H9 (cell line): ENCODE measurements around the gene METTL26. TPM values are rescaled to one million over a fixed set of nuclear protein-coding genes. Genes with fewer than 3 reads are reported as not detected.

Source experiments
- DNase-seq: peaks from one replicate; pipeline ENCODE4 v3.0.0-alpha.2; 2017
- H2AFZ ChIP-seq: one replicate; pipeline ENCODE4 v1.6.1; 2013; ENCODE audit warnings: mild to moderate bottlenecking, low read length, control low read depth, moderate library complexity
- H2AK5ac ChIP-seq: 2 replicates; pipeline ENCODE4 v1.6.1; 2013; ENCODE audit warnings: low read length, control low read depth, mixed read lengths; ENCODE audit not compliant: insufficient read length
- H2BK120ac ChIP-seq: one replicate; pipeline ENCODE4 v1.6.1; 2013; ENCODE audit warnings: low read depth, mild to moderate bottlenecking, low read length, control low read depth, inconsistent platforms; ENCODE audit not compliant: poor library complexity, severe bottlenecking
- H2BK12ac ChIP-seq: 2 replicates; pipeline ENCODE4 v1.6.1; 2013; ENCODE audit warnings: low read length, control low read depth, mixed read lengths, low read depth; ENCODE audit not compliant: insufficient read length
- H2BK15ac ChIP-seq: 2 replicates; pipeline ENCODE4 v1.6.1; 2013; ENCODE audit warnings: low read depth, low read length, control low read depth
- H2BK20ac ChIP-seq: one replicate; pipeline ENCODE4 v1.6.1; 2013; ENCODE audit warnings: low read depth, mild to moderate bottlenecking, low read length, control low read depth, inconsistent platforms; ENCODE audit not compliant: poor library complexity, severe bottlenecking
- H2BK5ac ChIP-seq: 2 replicates; pipeline ENCODE4 v1.6.1; 2013; ENCODE audit warnings: low read length, control low read depth, mixed read lengths; ENCODE audit not compliant: insufficient read length
- H3K14ac ChIP-seq: 2 replicates; pipeline ENCODE4 v1.6.1; 2013; ENCODE audit warnings: low read length, control low read depth; ENCODE audit not compliant: insufficient read depth
- H3K18ac ChIP-seq: 2 replicates; pipeline ENCODE4 v1.6.1; 2013; ENCODE audit warnings: low read depth, mild to moderate bottlenecking, mixed read lengths, low read length, control low read depth; ENCODE audit not compliant: insufficient read length
- H3K23ac ChIP-seq: 2 replicates; pipeline ENCODE4 v1.6.1; 2013; ENCODE audit warnings: low read length, control low read depth, mixed read lengths, low read depth; ENCODE audit not compliant: insufficient read length
- H3K23me2 ChIP-seq: 2 replicates; pipeline ENCODE4 v1.6.1; 2013; ENCODE audit warnings: low read depth, mild to moderate bottlenecking, mixed read lengths, low read length, control low read depth; ENCODE audit not compliant: insufficient read length, poor library complexity, severe bottlenecking
- H3K27ac ChIP-seq: 2 replicates; pipeline ENCODE4 v1.5.1; 2013; ENCODE audit warnings: low read length, control low read depth, mixed read lengths, low read depth; ENCODE audit not compliant: insufficient read length
- H3K27me3 ChIP-seq: 2 replicates; pipeline ENCODE4 v1.6.1; 2013; ENCODE audit warnings: low read length, control low read depth, inconsistent platforms; ENCODE audit not compliant: insufficient read depth
- H3K4ac ChIP-seq: 2 replicates; pipeline ENCODE4 v1.6.1; 2013; ENCODE audit warnings: low read depth, mild to moderate bottlenecking, control low read depth, inconsistent platforms, low read length, moderate library complexity
- H3K4me1 ChIP-seq: 2 replicates; pipeline ENCODE4 v1.6.1; 2013; ENCODE audit warnings: low read length, control low read depth, inconsistent platforms; ENCODE audit not compliant: insufficient read depth
- H3K4me2 ChIP-seq: 2 replicates; pipeline ENCODE4 v1.6.1; 2013; ENCODE audit warnings: low read length, control low read depth, mixed read lengths; ENCODE audit not compliant: insufficient read length, insufficient read depth
- H3K56ac ChIP-seq: 2 replicates; pipeline ENCODE4 v1.6.1; 2013; ENCODE audit warnings: low read depth, mild to moderate bottlenecking, mixed read lengths, low read length, control low read depth; ENCODE audit not compliant: insufficient read length
- H3K79me1 ChIP-seq: 2 replicates; pipeline ENCODE4 v1.6.1; 2013; ENCODE audit warnings: low read depth, mild to moderate bottlenecking, moderate library complexity, low read length, control low read depth, inconsistent platforms; ENCODE audit not compliant: insufficient read depth, poor library complexity, severe bottlenecking
- H3K79me2 ChIP-seq: 2 replicates; pipeline ENCODE4 v1.6.1; 2013; ENCODE audit warnings: low read length, control low read depth, inconsistent platforms; ENCODE audit not compliant: insufficient read depth
- H3K9ac ChIP-seq: 2 replicates; pipeline ENCODE4 v1.6.1; 2013; ENCODE audit warnings: low read length, control low read depth, mixed read lengths; ENCODE audit not compliant: insufficient read length; ENCODE audit errors: extremely low read depth
- H3K9me3 ChIP-seq: one replicate; pipeline ENCODE4 v1.6.1; 2013; ENCODE audit warnings: low read depth, low read length, inconsistent platforms; ENCODE audit not compliant: control insufficient read depth
- H3T11ph ChIP-seq: one replicate; pipeline ENCODE4 v1.6.1; 2013; ENCODE audit warnings: mild to moderate bottlenecking, low read length, control low read depth, inconsistent platforms
- H4K20me1 ChIP-seq: one replicate; pipeline ENCODE4 v1.6.1; 2013; ENCODE audit not compliant: control insufficient read depth, insufficient read length, insufficient read depth
- H4K5ac ChIP-seq: 2 replicates; pipeline ENCODE4 v1.6.1; 2013; ENCODE audit warnings: low read depth, mild to moderate bottlenecking, mixed read lengths, low read length, control low read depth; ENCODE audit not compliant: insufficient read length
- H4K8ac ChIP-seq: replicated peaks from 2 replicates; pipeline ENCODE4 v1.6.1; 2013; ENCODE audit warnings: low read length, control low read depth, mixed read lengths, low read depth; ENCODE audit not compliant: insufficient read length
- H4K91ac ChIP-seq: 2 replicates; pipeline ENCODE4 v1.6.1; 2013; ENCODE audit warnings: low read depth, mild to moderate bottlenecking, moderate library complexity, mixed read lengths, low read length, control low read depth; ENCODE audit not compliant: insufficient read length
- H3K27ac Mint-ChIP-seq, 3 experiments: 2 replicates in 2 of 3; 3 replicates in 1 of 3; pipeline ENCODE4 v1.8.0; 2020 to 2021; ENCODE audit warnings: mixed read lengths in 3 of 3, mild to moderate bottlenecking in 1 of 3, moderate library complexity in 1 of 3
- H3K27me3 Mint-ChIP-seq: 2 replicates; pipeline ENCODE4 v1.8.0; 2021; ENCODE audit warnings: low read depth, mild to moderate bottlenecking, moderate library complexity, mixed read lengths
- H3K36me3 Mint-ChIP-seq, 3 experiments: 2 replicates in 2 of 3; 3 replicates in 1 of 3; pipeline ENCODE4 v1.8.0; 2020 to 2021; ENCODE audit warnings: low read depth in 3 of 3, mixed read lengths in 3 of 3; ENCODE audit not compliant: insufficient read depth in 1 of 3
- H3K4me1 Mint-ChIP-seq, 2 experiments: 2 replicates each; pipeline ENCODE4 v1.8.0; 2020; ENCODE audit warnings: mixed read lengths in 2 of 2
- H3K4me3 Mint-ChIP-seq, 2 experiments: 2 replicates in 1 of 2; 3 replicates in 1 of 2; pipeline ENCODE4 v1.8.0; 2020 to 2021; ENCODE audit warnings: mild to moderate bottlenecking in 2 of 2, mixed read lengths in 2 of 2, moderate library complexity in 1 of 2
- H3K9me3 Mint-ChIP-seq, 2 experiments: 2 replicates in 1 of 2; 3 replicates in 1 of 2; pipeline ENCODE4 v1.8.0; 2020; ENCODE audit warnings: mild to moderate bottlenecking in 2 of 2, mixed read lengths in 2 of 2, moderate library complexity in 1 of 2
- CTCF ChIP-seq: fragments of 200-600 bp; sonication (generic); conservative IDR thresholded peaks from 3 replicates; pipeline ENCODE4 v1.8.0; 2021; ENCODE audit warnings: antibody characterized with exemption, mild to moderate bottlenecking
- WGBS: extraction: QIAGEN DNeasy Blood & Tissue Kit; methylation state at CpG from one replicate; pipeline ENCODE4 v1.1.7; 2013; ENCODE audit warnings: missing lambda C conversion rate, low lambda C conversion rate, mixed read lengths; ENCODE audit not compliant: insufficient read length; ENCODE audit errors: extremely low coverage; 5-methylcytosine and 5-hydroxymethylcytosine counted together
- total RNA-seq: library from RNA; stranded (reverse); gene quantifications from 2 replicates; pipeline ENCODE4 v1.2.1, GENCODE V29; 2021

The METTL26 gene
- total RNA-seq, 1 experiment from 2014 or later = 108 TPM

- Histone ChIP-seq H2BK120ac (no peak overlapping the region), H3K14ac (no peak overlapping the region), H3K79me1 (peaks cover 2% of the 10 kb centered on the region), H2AFZ (no peak overlapping the region), H4K20me1 (no peaks in the 10 kb centered on the region), H3K79me2 (no peaks in the 10 kb centered on the region), H4K91ac (no peak overlapping the region), H2AK5ac (no peak overlapping the region), H3K4me2 (no peak overlapping the region), H2BK5ac (no peak overlapping the region), H3K4ac (no peak overlapping the region), H3K4me1 (no peaks in the 10 kb centered on the region), H2BK12ac (no peak overlapping the region), H3K23me2 (no peaks in the 10 kb centered on the region), H4K5ac (no peak overlapping the region), H3T11ph (no peak overlapping the region), H2BK20ac (no peak overlapping the region), H3K9ac (no peak overlapping the region), H3K9me3 (no peaks in the 10 kb centered on the region), H3K27me3 (no peaks in the 10 kb centered on the region), H2BK15ac (no peak overlapping the region), H3K56ac (no peak overlapping the region), H4K8ac (no peak overlapping the region), H3K23ac (no peak overlapping the region), H3K27ac (no peak overlapping the region), H3K18ac (no peak overlapping the region)
- Mint-ChIP-seq H3K4me1 (peaks cover 11 to 13% of the 10 kb centered on the region in 2 experiments), H3K9me3 (peaks cover 15 to 16% of the 10 kb centered on the region in 2 experiments), H3K36me3 (peaks cover 17 to 21% (median 19%) of the 10 kb centered on the region in 3 experiments), H3K27ac (peak overlapping the region; percentile 30 to 52 (median 44); a peak in 4 of 7 replicates), H3K4me3 (peak overlapping the region in 1 of 2 experiments; percentile 34; a peak in 1 of 5 replicates), H3K27me3 (peaks cover 10% of the 10 kb centered on the region)
- TF ChIP-seq CTCF = no peak
- WGBS = no CpG with 5 or more reads among the region's 13 CpGs
- DNase-seq = no peak
Observed at GRCh38 chr16:609316-609715, 26.8 kb downstream of the METTL26 start.
